Measurements from ENCODE around the gene BRD8. TPM values are rescaled to one million over a fixed set of nuclear protein-coding genes. Genes with fewer than 3 reads are reported as not detected.

The BRD8 gene
- total and polyA plus RNA-seq, 7 experiments from 2014 or later = 24.7 to 81.9 (median 34.7) TPM

GRCh38 chr5:138186002-138186447 is 7.6 kb upstream of the BRD8 start:
- Histone ChIP-seq H3K4me1 (ENCODE audit: control insufficient read depth in 2 of 2, insufficient read depth in 2 of 2, low read length in 2 of 2) (no peaks in the 10 kb centered on the region), H3K4me3 (ENCODE audit: low read length) (no peak overlapping the region), H3K27ac (ENCODE audit: low read depth, low read length) (no peak overlapping the region), H3K9me3 (ENCODE audit: control insufficient read depth in 2 of 3, low read length in 3 of 3) (no peaks in the 10 kb centered on the region), H3K36me3 (ENCODE audit: control insufficient read depth in 2 of 3, insufficient read depth in 3 of 3, low read length in 3 of 3) (peaks cover 4 to 48% (median 24%) of the 10 kb centered on the region in 3 experiments), H3K27me3 (ENCODE audit: control insufficient read depth in 2 of 2, insufficient read depth in 2 of 2, low read length in 2 of 2) (no peaks in the 10 kb centered on the region)
- Mint-ChIP-seq H3K4me3 (no peak overlapping the region), H3K9me3 (no peaks in the 10 kb centered on the region), H3K4me1 (peaks cover 0 to 9% (median 0%) of the 10 kb centered on the region in 7 donors), H3K27ac (peak overlapping the region in 5 of 9 donors; percentile 8 to 77 (median 28)), H3K36me3 (peaks cover 0 to 36% (median 8%) of the 10 kb centered on the region in 5 donors), H3K27me3 (no peaks in the 10 kb centered on the region)
- peak; percentile 64 for ATAC-seq
- CTCF ChIA-PET = interaction anchor here (1.2 kb wide), 1 partner anchor 317 kb away, joined by 3 read pairs; no protein-coding TSS in a partner anchor
- POLR2A ChIA-PET = interaction anchor here (0.9 kb wide), 1 partner anchor 8 kb away, joined by 5 read pairs; no protein-coding TSS in a partner anchor
- intact Hi-C loops (cut with micrococcal nuclease) = no loop called here
- DNase-seq = no peak

GRCh38 chr5:138182808-138183207 is 4.4 kb upstream of the BRD8 start:
- intact Hi-C loops (cut with micrococcal nuclease) = no loop called here
- H3K27ac ChIP-seq (ENCODE audit: low read depth, low read length) = no peak overlapping the region
- H3K4me1 ChIP-seq (ENCODE audit: control insufficient read depth in 2 of 2, insufficient read depth in 2 of 2, low read length in 2 of 2) = peaks cover 4 to 9% of the 10 kb centered on the region in 2 donors
- no peak for ATAC-seq
- ChIA-PET POLR2A (no interaction called here), CTCF (no interaction called here)
- no peak for DNase-seq
- Mint-ChIP-seq H3K36me3 (peaks cover 0 to 31% (median 0%) of the 10 kb centered on the region in 5 donors), H3K4me3 (no peak overlapping the region), H3K9me3 (no peaks in the 10 kb centered on the region), H3K27me3 (no peaks in the 10 kb centered on the region), H3K27ac (no peak overlapping the region), H3K4me1 (peaks cover 0 to 25% (median 4%) of the 10 kb centered on the region in 7 donors)
- H3K9me3 ChIP-seq (ENCODE audit: control insufficient read depth in 2 of 3, low read length in 3 of 3) = no peaks in the 10 kb centered on the region
- no peaks in the 10 kb centered on the region for H3K27me3 ChIP-seq (ENCODE audit: control insufficient read depth in 2 of 2, insufficient read depth in 2 of 2, low read length in 2 of 2)
- H3K36me3 ChIP-seq (ENCODE audit: control insufficient read depth in 2 of 3, insufficient read depth in 3 of 3, low read length in 3 of 3) = peaks cover 0 to 18% (median 4%) of the 10 kb centered on the region in 3 experiments
- no peak overlapping the region for H3K4me3 ChIP-seq (ENCODE audit: low read length)

DNA sequence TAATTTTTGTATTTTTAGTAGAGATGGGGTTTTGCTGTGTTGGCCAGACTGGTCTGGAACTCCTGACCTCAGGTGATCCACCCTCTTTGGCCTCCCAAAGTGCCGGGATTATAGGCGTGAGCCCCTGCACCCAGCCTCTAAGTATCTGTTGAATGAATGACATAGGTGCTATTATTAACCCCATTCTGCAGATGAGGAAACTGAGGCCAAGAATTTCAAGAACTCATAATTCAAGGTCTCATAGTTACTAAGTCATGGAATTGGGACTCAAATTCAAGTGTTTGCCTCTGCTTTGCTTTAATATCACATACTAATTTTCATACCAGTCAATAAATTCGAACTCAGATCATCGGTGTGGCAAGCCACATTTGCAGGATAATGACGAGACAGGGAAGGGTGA is 2.4 kb upstream of the BRD8 start:
- ChIA-PET POLR2A (no interaction called here), CTCF (no interaction called here)
- H3K4me1 ChIP-seq (ENCODE audit: control insufficient read depth in 2 of 2, insufficient read depth in 2 of 2, low read length in 2 of 2) = peaks cover 10 to 15% of the 10 kb centered on the region in 2 donors
- no peaks in the 10 kb centered on the region for H3K9me3 ChIP-seq (ENCODE audit: control insufficient read depth in 2 of 3, low read length in 3 of 3)
- H3K4me1 Mint-ChIP-seq = peaks cover 0 to 37% (median 10%) of the 10 kb centered on the region in 7 donors
- DNase-seq = no peak
- no peaks in the 10 kb centered on the region for H3K27me3 ChIP-seq (ENCODE audit: control insufficient read depth in 2 of 2, insufficient read depth in 2 of 2, low read length in 2 of 2)
- no peak overlapping the region for H3K4me3 ChIP-seq (ENCODE audit: low read length)
- no peak overlapping the region for H3K4me3 Mint-ChIP-seq
- ATAC-seq = no peak
- H3K9me3 Mint-ChIP-seq = no peaks in the 10 kb centered on the region
- H3K27me3 Mint-ChIP-seq = no peaks in the 10 kb centered on the region
- H3K27ac Mint-ChIP-seq = no peak overlapping the region
- intact Hi-C loops (cut with micrococcal nuclease) = loop anchor here (1.0 to 2.0 kb wide), 6 partner anchors 102 to 368 kb away; no protein-coding TSS in a partner anchor
- peaks cover 0 to 22% (median 0%) of the 10 kb centered on the region in 3 experiments for H3K36me3 ChIP-seq (ENCODE audit: control insufficient read depth in 2 of 3, insufficient read depth in 3 of 3, low read length in 3 of 3)
- H3K27ac ChIP-seq (ENCODE audit: low read depth, low read length) = no peak overlapping the region
- peaks cover 0 to 25% (median 0%) of the 10 kb centered on the region in 5 donors for H3K36me3 Mint-ChIP-seq

GRCh38 chr5:138180183-138180782 is 1.9 kb upstream of the BRD8 start:
- peak in 7 of 9 donors; percentile 11 to 42 (median 26) for DNase-seq
- intact Hi-C loops (cut with micrococcal nuclease) = loop anchor here (1.0 to 2.0 kb wide), 6 partner anchors 103 to 369 kb away; no protein-coding TSS in a partner anchor
- peak overlapping the region in 5 of 10 donors; percentile 23 to 65 (median 56) for H3K4me3 Mint-ChIP-seq

GRCh38 chr5:138179277-138179857 is 937 bp upstream of the BRD8 start:
- Mint-ChIP-seq H3K36me3 (peaks cover 0 to 24% (median 4%) of the 10 kb centered on the region in 5 donors), H3K27ac (peak overlapping the region in 1 of 9 donors; percentile 38), H3K27me3 (no peaks in the 10 kb centered on the region), H3K4me1 (peaks cover 0 to 42% (median 14%) of the 10 kb centered on the region in 7 donors), H3K4me3 (no peak overlapping the region), H3K9me3 (no peaks in the 10 kb centered on the region)
- DNase-seq (peak in 1 of 9 donors; percentile 23), ATAC-seq (no peak)
- Histone ChIP-seq H3K4me3 (ENCODE audit: low read length) (peak overlapping the region; percentile 85), H3K27ac (ENCODE audit: low read depth, low read length) (no peak overlapping the region), H3K27me3 (ENCODE audit: control insufficient read depth in 2 of 2, insufficient read depth in 2 of 2, low read length in 2 of 2) (no peaks in the 10 kb centered on the region), H3K4me1 (ENCODE audit: control insufficient read depth in 2 of 2, insufficient read depth in 2 of 2, low read length in 2 of 2) (peaks cover 10 to 15% of the 10 kb centered on the region in 2 donors), H3K36me3 (ENCODE audit: control insufficient read depth in 2 of 3, insufficient read depth in 3 of 3, low read length in 3 of 3) (peaks cover 0 to 20% (median 4%) of the 10 kb centered on the region in 3 experiments), H3K9me3 (ENCODE audit: control insufficient read depth in 2 of 3, low read length in 3 of 3) (no peaks in the 10 kb centered on the region)
- ChIA-PET POLR2A (interaction anchor here (0.9 to 1.7 kb wide), 4 partner anchors 34 to 396 kb away, joined by 3 to 8 read pairs (median 4); partner anchors contain the start of genes CDC23, ETF1 and HSPA9), CTCF (interaction anchor here (0.5 to 1.6 kb wide), 4 partner anchors 17 to 233 kb away, joined by 3 to 5 read pairs (median 4); partner anchors contain the start of gene KDM3B)
- intact Hi-C loops (cut with micrococcal nuclease) = loop anchor here (2.0 to 10.0 kb wide), 8 partner anchors 147 to 1381 kb away; partner anchors contain the start of genes CDC25C (in 1 of the 2), FAM13B (in 1 of the 2), FAM53C (in 1 of the 2) and HNRNPA0 (in 1 of the 2)

More at GRCh38 chr5:138180183-138180782, 1.9 kb upstream of the BRD8 start:
- Mint-ChIP-seq H3K9me3 (no peaks in the 10 kb centered on the region), H3K4me1 (peaks cover 0 to 38% (median 12%) of the 10 kb centered on the region in 7 donors), H3K27me3 (no peaks in the 10 kb centered on the region), H3K36me3 (peaks cover 0 to 24% (median under 1%) of the 10 kb centered on the region in 5 donors), H3K27ac (peak overlapping the region in 2 of 9 donors; percentile 21 to 54)
- Histone ChIP-seq H3K4me3 (ENCODE audit: low read length) (no peak overlapping the region), H3K27me3 (ENCODE audit: control insufficient read depth in 2 of 2, insufficient read depth in 2 of 2, low read length in 2 of 2) (no peaks in the 10 kb centered on the region), H3K4me1 (ENCODE audit: control insufficient read depth in 2 of 2, insufficient read depth in 2 of 2, low read length in 2 of 2) (peaks cover 10 to 15% of the 10 kb centered on the region in 2 donors), H3K36me3 (ENCODE audit: control insufficient read depth in 2 of 3, insufficient read depth in 3 of 3, low read length in 3 of 3) (peaks cover 0 to 20% (median 1%) of the 10 kb centered on the region in 3 experiments), H3K9me3 (ENCODE audit: control insufficient read depth in 2 of 3, low read length in 3 of 3) (no peaks in the 10 kb centered on the region), H3K27ac (ENCODE audit: low read depth, low read length) (no peak overlapping the region)
- ChIA-PET CTCF (no interaction called here), POLR2A (interaction anchor here (0.7 kb wide), 1 partner anchor 260 kb away, joined by 5 read pairs; no protein-coding TSS in a partner anchor)
- ATAC-seq = peak; percentile 17

GRCh38 chr5:138177941-138178515 is 402 bp downstream of the BRD8 start:
- no peak overlapping the region for H3K27ac Mint-ChIP-seq
- Histone ChIP-seq H3K27me3 (ENCODE audit: control insufficient read depth in 2 of 2, insufficient read depth in 2 of 2, low read length in 2 of 2) (no peaks in the 10 kb centered on the region), H3K36me3 (ENCODE audit: control insufficient read depth in 2 of 3, insufficient read depth in 3 of 3, low read length in 3 of 3) (peaks cover 0 to 28% (median 4%) of the 10 kb centered on the region in 3 experiments), H3K9me3 (ENCODE audit: control insufficient read depth in 2 of 3, low read length in 3 of 3) (no peaks in the 10 kb centered on the region), H3K4me1 (ENCODE audit: control insufficient read depth in 2 of 2, insufficient read depth in 2 of 2, low read length in 2 of 2) (peaks cover 10 to 15% of the 10 kb centered on the region in 2 donors), H3K27ac (ENCODE audit: low read depth, low read length) (peak overlapping the region; percentile 74), H3K4me3 (ENCODE audit: low read length) (peak overlapping the region; percentile 85)
- no peaks in the 10 kb centered on the region for H3K27me3 Mint-ChIP-seq
- peaks cover 0 to 22% (median 10%) of the 10 kb centered on the region in 5 donors for H3K36me3 Mint-ChIP-seq
- peak in 4 of 9 donors; percentile 7 to 31 (median 26) for DNase-seq
- intact Hi-C loops (cut with micrococcal nuclease) = loop anchor here (1.0 to 10.0 kb wide), 18 partner anchors 35 to 1383 kb away; partner anchors contain the start of genes CDC23 (in 2 of the 2), CDC25C (in 2 of the 2), ETF1 (in 2 of the 2) and HNRNPA0 (in 2 of the 2)
- ATAC-seq = peak; percentile 29
- H3K4me3 Mint-ChIP-seq = no peak overlapping the region
- ChIA-PET POLR2A (interaction anchor here (0.6 to 3.0 kb wide), 10 partner anchors 8 to 513 kb away, joined by 3 to 9 read pairs (median 4); partner anchors contain the start of genes CDC23, ETF1, FAM53C and HSPA9), CTCF (interaction anchor here (0.6 to 1.6 kb wide), 5 partner anchors 101 to 1170 kb away, joined by 3 to 7 read pairs (median 4); partner anchors contain the start of gene KDM3B)
- H3K4me1 Mint-ChIP-seq = peaks cover 0 to 48% (median 20%) of the 10 kb centered on the region in 7 donors
- H3K9me3 Mint-ChIP-seq = no peaks in the 10 kb centered on the region
